NCI-H2029 treated with DMSO at 0.1 percent for 48 hours (cell line): ENCODE results near the gene TARS3.

Experiments
- DNase-seq: peaks from one replicate; lab custom pipeline; 2025; lab: John Stamatoyannopoulos, UW

The TARS3 gene

DNA sequence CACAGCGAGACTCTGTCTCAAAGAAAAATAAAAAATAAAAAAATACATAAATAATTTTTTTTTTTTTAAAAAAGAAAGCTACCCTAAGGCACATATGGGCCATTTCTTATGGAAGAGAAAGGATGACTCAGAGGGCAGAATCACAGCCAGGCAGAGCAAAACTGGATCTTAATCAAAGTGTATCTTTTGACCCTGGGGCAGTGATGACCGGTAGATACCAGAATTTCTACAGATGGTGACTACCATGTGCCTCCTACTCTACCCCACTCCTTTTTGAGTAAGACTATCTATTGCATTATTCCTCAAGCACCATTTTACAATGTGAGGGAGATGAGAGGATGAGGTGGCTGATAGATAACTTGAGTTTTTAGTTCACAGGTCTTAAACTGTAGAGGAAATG lies 26.0 kb downstream of the TARS3 start:
- no peak for DNase-seq

DNA sequence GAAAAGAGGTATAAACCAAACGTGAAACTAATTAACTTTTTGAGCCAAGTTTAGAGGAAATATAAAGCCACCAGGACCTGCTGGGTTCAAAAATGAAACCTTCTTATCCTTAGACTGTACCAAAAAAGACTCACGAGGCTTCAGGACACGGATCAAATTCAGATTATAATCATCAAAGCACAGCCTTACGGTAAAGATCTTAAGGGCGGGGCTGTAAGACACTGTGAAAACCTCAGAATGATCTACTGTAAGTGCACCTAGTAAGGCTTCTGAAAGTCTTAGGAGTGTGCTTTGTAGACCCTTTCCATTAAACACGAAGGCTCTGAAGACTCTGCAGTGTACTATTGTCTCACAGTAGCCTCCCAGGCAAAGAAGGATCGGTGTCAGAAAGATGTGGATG lies 26.8 kb downstream of the TARS3 start:
- no peak for DNase-seq

GRCh38 chr15:101696829-101697228 lies 27.4 kb downstream of the TARS3 start:
- DNase-seq = no peak

GRCh38 chr15:101694261-101694660 lies 30.0 kb downstream of the TARS3 start:
- no peak for DNase-seq

- DNase-seq = no peak
Observed at GRCh38 chr15:101692801-101693598, 31.3 kb downstream of the TARS3 start.

DNA sequence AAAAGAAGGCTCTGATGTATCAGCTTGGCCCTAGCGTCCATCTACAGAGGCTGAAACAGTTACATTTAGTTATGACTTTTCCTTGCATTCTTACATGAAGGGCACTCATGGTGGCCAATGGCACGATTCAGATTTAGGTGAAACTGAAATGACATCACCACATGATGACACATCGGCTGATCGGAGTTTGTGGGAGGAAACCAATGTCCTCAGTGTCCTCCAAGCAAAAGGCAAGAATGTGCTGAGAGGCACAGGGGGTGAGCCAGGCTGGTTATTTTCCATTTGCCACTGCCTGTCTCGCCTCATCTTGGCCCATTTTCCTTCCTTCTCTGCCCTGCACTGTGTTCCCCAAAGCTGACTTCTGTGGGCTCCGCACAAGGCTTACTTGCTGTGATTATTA lies 34.4 kb downstream of the TARS3 start:
- no peak for DNase-seq

- no peak for DNase-seq
Observed at GRCh38 chr15:101686718-101687117, 37.6 kb downstream of the TARS3 start.

DNA sequence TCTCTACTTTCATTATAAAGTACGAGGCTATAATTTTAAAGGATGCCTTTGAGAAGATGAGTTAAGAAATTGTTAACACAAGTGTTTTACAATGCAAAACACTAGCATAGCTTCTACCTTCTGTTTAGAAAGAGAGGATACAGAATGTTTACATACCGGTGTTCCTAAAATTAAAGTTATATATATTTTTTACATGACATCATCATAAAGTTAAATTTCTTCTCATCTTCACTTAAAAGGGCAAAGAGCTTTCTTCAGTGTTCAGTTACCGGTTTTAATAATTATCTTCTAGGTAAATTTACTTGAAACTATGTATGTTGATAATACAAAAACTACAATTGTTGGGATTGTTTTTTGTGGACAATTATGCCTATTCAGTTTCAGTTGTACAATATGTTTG lies 39.4 kb downstream of the TARS3 start:
- DNase-seq = no peak

GRCh38 chr15:101684384-101684783 lies 39.9 kb downstream of the TARS3 start:
- no peak for DNase-seq

GRCh38 chr15:101679806-101680205 lies 44.5 kb downstream of the TARS3 start:
- no peak for DNase-seq

DNA sequence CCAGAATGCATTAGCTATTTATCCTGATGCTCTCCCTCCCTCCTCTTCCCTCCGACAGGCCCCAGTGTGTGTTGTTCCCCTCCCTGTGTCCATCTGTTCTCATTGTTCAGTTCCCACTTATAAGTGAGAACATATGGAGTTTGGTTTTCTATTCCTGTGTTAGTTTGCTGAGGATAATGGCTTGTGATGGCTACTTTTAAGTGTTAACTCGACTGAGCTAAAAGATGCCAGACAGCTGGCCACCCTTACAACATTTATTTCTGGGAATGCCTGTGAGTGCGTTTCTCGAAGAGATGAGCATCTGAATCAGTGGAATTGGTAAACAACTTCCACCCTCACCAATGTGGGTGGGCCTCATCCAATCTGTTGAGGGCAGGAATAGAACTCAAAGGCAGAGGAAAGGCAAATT lies 47.3 kb downstream of the TARS3 start:
- no peak for DNase-seq

DNA sequence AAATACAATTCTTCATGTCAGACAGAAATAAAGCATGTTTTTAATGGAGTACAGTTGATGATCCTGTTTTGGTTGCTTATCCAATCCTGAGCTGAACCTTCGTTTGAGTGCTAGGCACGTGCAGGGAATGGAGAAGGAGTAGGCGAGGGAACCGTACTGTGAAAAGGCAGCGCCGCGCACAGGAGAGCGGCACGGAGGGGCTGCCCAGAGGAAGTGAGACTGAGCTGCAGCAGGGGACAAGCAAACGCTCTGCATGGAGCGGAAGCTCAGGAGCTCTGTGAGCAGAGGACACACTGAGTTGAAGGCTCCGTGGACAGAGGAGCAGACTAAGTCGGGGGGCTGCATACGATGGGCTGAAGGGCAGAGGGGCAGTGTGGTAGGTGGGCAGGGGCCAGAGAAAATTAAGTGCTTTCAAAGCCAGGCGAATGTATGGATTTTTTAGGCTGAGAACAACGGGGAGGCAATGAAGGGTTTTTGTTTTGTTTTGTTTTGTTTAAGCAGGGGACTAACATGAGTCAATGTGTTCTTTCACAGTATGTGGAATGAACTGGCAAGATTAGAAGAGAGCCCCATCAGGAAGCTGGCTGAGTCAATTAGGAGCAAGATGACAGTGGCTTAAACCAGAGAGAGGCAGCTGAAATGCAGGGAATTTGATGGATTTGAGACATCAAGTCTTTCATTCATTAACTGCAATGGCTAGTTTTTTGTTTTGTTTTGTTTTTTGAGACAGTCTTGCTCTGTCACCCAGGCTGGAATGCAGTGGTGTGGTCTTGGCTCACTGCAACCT lies 48.3 kb downstream of the TARS3 start:
- no peak for DNase-seq

DNA sequence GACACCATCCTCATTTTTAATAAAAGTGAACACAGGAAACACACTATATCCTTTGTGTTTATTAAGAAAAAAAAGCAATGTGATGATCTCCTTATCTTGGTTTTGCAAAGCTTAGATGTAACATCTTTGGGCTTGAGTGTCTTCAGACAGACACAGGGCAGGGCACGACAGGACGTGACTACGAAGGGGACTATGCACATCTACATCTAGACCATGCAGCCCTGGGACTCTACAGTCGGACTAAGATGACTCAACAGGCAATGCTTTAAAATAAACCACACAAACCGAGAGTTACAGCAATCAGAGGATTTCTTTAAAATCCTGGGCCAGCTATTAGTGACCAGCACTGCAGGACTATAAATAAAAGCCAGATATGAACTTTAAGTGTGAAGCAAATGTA lies 49.3 kb downstream of the TARS3 start:
- DNase-seq = no peak

GRCh38 chr15:101672298-101672697 lies 52.0 kb downstream of the TARS3 start:
- DNase-seq = no peak

DNA sequence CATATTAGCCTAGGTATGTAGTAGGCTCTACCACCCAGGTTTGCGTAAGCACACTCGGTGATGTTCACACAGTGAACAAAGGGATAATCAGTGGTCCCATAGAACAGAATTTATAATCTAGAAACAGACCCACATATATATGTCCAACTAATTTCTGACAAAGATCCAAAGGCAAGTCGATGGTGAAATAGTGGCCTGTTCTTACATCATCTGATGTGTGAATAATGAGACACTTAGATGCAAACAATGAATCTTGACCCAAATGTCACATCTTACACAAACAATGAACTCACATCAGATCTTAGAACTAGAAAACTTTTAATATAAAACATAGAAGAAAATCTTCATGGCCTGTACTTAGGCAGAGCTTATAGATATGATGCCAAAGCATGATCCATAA lies 54.5 kb downstream of the TARS3 start:
- DNase-seq = no peak

DNA sequence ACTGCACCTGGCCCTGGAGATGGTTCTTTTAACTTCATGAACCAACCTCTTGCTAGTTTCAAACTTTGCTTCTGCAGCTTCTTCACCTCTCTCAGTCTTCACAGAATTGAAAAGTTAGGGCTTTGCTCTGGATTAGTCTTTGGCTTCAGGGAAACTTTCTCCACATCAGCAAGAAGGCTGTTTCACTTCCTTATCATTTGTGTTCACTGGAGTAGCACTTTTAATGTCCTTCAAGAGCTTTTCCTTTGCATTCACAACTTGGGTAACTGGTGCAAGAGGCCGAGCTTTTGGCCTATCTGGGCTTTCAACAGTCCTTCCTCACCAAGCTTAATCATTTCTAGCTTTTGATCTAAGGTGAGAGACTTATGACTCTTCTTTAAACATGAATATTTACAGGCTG lies 56.4 kb downstream of the TARS3 start:
- DNase-seq = no peak

GRCh38 chr15:101664303-101664913 lies 59.9 kb downstream of the TARS3 start:
- no peak for DNase-seq

GRCh38 chr15:101662203-101662602 lies 62.1 kb downstream of the TARS3 start:
- DNase-seq = no peak

- no peak for DNase-seq
Observed at GRCh38 chr15:101660005-101660404, 64.3 kb downstream of the TARS3 start.

GRCh38 chr15:101657968-101658784 lies 66.1 kb downstream of the TARS3 start:
- peak; percentile 46 for DNase-seq

GRCh38 chr15:101657171-101657570 lies 67.1 kb downstream of the TARS3 start:
- DNase-seq = no peak
